HG03571 (cell line): ENCODE data around the gene CBX8.
"Not testable (repeated sequence)": the region's sequence is repeated elsewhere in the genome, so short reads cannot be mapped to it uniquely, and the experiment has no call there.

ENCODE experiments used
- ATAC-seq: cut with Tn5 transposase; IDR thresholded peaks from one replicate; pipeline ENCODE4 v1.9.1; 2021; ENCODE audit not compliant: unreplicated experiment

CBX8 gene

GRCh38 chr17:79781736-79782575 is 14.9 kb downstream of the CBX8 start:
- ATAC-seq: no peak

- ATAC-seq: no peak
Observed at GRCh38 chr17:79781012-79781650, 15.7 kb downstream of the CBX8 start.

GRCh38 chr17:79779661-79780365 is 17.1 kb downstream of the CBX8 start:
- no peak for ATAC-seq

- ATAC-seq: no peak
Observed at GRCh38 chr17:79779084-79779529, 17.8 kb downstream of the CBX8 start.

- no peak for ATAC-seq
Observed at GRCh38 chr17:79778504-79779083, 18.3 kb downstream of the CBX8 start.

- no peak for ATAC-seq
Observed at GRCh38 chr17:79777894-79778503, 18.9 kb downstream of the CBX8 start, which contains the start of gene CBX2. CBX2 (plus strand) TSS chr17:79778148; CDS start chr17:79778236, 88 bp downstream.

GRCh38 chr17:79777120-79777893 is 19.6 kb downstream of the CBX8 start:
- no peak for ATAC-seq

- ATAC-seq: no peak
Observed at GRCh38 chr17:79776376-79777119, 20.3 kb downstream of the CBX8 start.

- no peak for ATAC-seq
Observed at GRCh38 chr17:79775632-79776031, 21.2 kb downstream of the CBX8 start.

- no peak for ATAC-seq
Observed at GRCh38 chr17:79774561-79774975, 22.3 kb downstream of the CBX8 start.

- ATAC-seq: not testable (repeated sequence)
Observed at GRCh38 chr17:79772726-79773125, 24.2 kb downstream of the CBX8 start.

GRCh38 chr17:79771276-79771675 is 25.6 kb downstream of the CBX8 start:
- no peak for ATAC-seq

- ATAC-seq: no peak
Observed at GRCh38 chr17:79769570-79770506, 27.0 kb downstream of the CBX8 start.

GRCh38 chr17:79765708-79766107 is 31.2 kb downstream of the CBX8 start:
- no peak for ATAC-seq

GRCh38 chr17:79761894-79762589 is 34.8 kb downstream of the CBX8 start:
- ATAC-seq: no peak

- ATAC-seq: no peak
Observed at GRCh38 chr17:79760197-79760906, 36.5 kb downstream of the CBX8 start.

- no peak for ATAC-seq
Observed at GRCh38 chr17:79758271-79758670, 38.6 kb downstream of the CBX8 start.
